ENCODE measurements around the gene ACOT7.
A peak's percentile ranks its signal among the peaks of the same experiment; 100 is the strongest.

The ACOT7 gene

GRCh38 chr1:6245869-6246496 is 147.6 kb downstream of the ACOT7 start:
- peak; percentile 45 for DNase-seq

GRCh38 chr1:6245086-6245868 is 148.3 kb downstream of the ACOT7 start:
- DNase-seq: no peak

GRCh38 chr1:6244401-6245049 is 149.0 kb downstream of the ACOT7 start:
- no peak for DNase-seq

- DNase-seq: no peak
These were observed 149.6 kb downstream of the ACOT7 start, which contains the start of gene HES3 for GRCh38 chr1:6243993-6244392. Gene HES3, plus strand, starts transcription at chr1:6244179. Its CDS starts 187 bp downstream, at chr1:6244366.

- no peak for DNase-seq
These were observed 150.3 kb downstream of the ACOT7 start for GRCh38 chr1:6243053-6243834.

GRCh38 chr1:6241887-6242740 is 151.5 kb downstream of the ACOT7 start:
- no peak for DNase-seq

- no peak for DNase-seq
These were observed 152.3 kb downstream of the ACOT7 start for GRCh38 chr1:6241107-6241886.

- DNase-seq: no peak
These were observed 153.4 kb downstream of the ACOT7 start for GRCh38 chr1:6239950-6240768.

- no peak for DNase-seq
These were observed 154.3 kb downstream of the ACOT7 start for GRCh38 chr1:6239213-6239752.

GRCh38 chr1:6237093-6237492 is 156.5 kb downstream of the ACOT7 start:
- DNase-seq: no peak

- DNase-seq: no peak
These were observed 158.3 kb downstream of the ACOT7 start for GRCh38 chr1:6235296-6235677.

- DNase-seq: no peak
These were observed 158.9 kb downstream of the ACOT7 start for GRCh38 chr1:6234502-6235295.

- DNase-seq: no peak
These were observed 160.2 kb downstream of the ACOT7 start for GRCh38 chr1:6233376-6233775.

GRCh38 chr1:6225651-6226050 is 167.9 kb downstream of the ACOT7 start:
- DNase-seq: no peak

- DNase-seq: no peak
These were observed 168.8 kb downstream of the ACOT7 start for GRCh38 chr1:6224718-6225117.

GRCh38 chr1:6223617-6224016 is 169.9 kb downstream of the ACOT7 start:
- DNase-seq: no peak

GRCh38 chr1:6222636-6223035 is 170.9 kb downstream of the ACOT7 start:
- no peak for DNase-seq

GRCh38 chr1:6221210-6221784 is 172.3 kb downstream of the ACOT7 start:
- DNase-seq: no peak

- DNase-seq: no peak
These were observed 173.3 kb downstream of the ACOT7 start for GRCh38 chr1:6220236-6220635.
